NCI-H345 treated with DMSO at 0.1 percent for 48 hours (cell line): ENCODE data around the gene TCF19.
"Not testable (repeated sequence)": the region's sequence is repeated elsewhere in the genome, so short reads cannot be mapped to it uniquely, and the experiment has no call there.

Source experiments
- DNase-seq: peaks from one replicate; lab custom pipeline; 2025; ENCODE audit not compliant: unreplicated experiment; lab: John Stamatoyannopoulos, UW

TCF19 gene

DNA sequence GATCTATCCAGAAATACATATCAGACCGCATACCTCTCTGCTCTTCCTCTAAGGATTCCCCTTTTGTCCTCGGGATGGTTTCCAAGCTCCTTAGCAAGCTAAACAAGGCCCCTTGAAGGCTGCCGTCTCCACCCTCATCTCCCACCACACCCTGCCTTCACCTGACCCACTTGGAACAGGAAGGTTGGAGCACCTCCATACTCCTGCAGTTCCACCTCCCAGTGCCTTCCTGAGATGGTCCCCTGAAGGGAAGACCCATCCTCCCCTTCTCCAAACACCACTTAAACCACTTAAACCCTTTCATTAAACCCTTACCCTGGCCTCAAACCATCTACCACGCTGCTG lies 20.6 kb downstream of the TCF19 start:
- no peak for DNase-seq

DNA sequence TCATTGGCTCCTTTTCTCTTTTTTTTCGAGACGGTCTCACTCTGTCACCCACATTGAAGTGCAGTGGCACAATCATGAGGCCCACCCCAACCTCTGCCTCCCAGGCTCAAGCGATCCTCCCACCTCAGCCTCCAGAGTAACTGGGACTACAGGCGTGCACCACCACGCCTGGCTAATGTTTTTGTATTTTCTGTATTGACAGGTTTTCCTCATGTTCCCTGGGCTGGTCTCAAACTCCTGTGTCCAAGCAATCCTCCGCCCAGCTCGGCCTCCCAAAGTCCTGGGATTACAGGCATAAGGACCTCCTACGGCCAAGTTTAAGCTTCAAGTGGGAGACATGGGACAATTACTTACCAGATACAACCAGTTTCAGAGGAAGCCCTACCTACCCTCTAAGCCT lies 21.5 kb downstream of the TCF19 start:
- DNase-seq: no peak

DNA sequence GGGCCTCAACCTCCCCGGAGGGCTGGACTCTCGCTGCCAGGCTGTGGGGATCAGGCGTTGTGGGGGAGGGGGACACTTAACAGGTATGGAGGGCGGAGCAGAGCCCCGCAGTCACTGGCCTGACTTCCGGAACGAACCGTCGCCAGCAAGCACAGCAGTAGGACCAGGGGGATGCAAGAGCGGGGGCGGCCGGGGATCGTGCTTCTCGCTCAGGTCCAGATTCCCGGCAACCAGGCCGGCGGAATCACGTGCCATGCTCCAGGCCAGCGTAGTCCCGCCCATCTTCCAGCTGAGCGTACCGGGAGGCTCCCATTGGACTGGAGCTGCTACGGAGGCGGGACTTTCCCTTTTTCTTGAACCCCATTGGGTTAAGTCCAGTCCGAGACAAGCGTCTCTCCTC lies 22.1 kb downstream of the TCF19 start:
- DNase-seq: no peak

DNA sequence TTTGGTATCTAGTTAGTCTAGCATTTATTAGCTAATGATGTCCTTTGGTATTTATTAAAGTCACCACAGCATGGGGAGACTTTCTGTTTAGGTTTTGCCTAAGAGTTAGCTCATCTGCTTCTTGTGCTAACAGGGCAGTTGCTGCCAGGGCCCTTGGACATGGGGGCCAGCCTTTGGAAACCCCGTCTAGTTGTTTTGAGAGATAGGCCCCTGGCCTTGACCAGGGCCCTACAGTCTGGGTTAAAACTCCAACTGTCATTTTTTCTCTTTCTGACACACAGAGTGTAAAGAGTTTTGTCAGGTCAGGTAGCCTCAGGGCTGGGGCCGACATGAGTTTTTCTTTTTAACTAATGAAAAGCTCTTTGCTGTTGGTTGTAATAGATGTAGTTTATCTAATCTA lies 24.9 kb downstream of the TCF19 start:
- not testable (repeated sequence) for DNase-seq

DNA sequence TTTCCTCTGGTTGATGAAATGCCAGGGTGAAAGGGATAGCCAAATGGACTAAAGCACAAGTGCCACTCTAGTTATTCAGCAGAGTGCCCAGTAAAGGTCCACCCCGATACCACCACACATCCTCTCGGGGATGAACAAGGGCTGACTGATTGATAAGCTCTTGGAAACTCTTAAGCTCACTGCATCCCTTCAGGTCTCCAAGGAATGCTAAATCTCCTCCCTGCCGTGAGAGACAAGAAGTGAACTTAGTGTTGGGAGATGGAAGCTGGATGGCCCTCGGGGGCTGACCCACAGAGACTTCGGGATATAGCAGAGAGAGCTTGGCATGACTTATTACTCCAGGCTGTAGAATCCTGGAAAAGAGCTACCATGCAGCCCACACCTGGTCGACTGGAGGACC lies 25.5 kb downstream of the TCF19 start:
- not testable (repeated sequence) for DNase-seq

DNA sequence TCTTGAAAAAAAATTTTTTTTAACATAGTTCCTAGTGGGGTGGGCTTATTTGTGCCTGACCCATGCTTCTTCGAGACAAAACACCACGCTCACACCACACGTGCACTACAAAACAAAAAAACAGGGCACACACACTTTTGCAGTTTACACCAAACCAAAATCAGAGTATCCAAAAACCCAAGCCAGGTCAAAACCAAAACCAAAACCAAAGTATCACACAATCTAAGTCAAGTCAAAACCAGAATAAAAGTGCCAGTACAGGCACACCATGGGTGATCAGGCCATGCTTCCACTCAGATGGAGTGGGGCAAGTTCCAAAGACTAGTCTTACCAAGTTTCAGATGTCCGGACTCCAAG lies 27.3 kb downstream of the TCF19 start:
- not testable (repeated sequence) for DNase-seq

DNA sequence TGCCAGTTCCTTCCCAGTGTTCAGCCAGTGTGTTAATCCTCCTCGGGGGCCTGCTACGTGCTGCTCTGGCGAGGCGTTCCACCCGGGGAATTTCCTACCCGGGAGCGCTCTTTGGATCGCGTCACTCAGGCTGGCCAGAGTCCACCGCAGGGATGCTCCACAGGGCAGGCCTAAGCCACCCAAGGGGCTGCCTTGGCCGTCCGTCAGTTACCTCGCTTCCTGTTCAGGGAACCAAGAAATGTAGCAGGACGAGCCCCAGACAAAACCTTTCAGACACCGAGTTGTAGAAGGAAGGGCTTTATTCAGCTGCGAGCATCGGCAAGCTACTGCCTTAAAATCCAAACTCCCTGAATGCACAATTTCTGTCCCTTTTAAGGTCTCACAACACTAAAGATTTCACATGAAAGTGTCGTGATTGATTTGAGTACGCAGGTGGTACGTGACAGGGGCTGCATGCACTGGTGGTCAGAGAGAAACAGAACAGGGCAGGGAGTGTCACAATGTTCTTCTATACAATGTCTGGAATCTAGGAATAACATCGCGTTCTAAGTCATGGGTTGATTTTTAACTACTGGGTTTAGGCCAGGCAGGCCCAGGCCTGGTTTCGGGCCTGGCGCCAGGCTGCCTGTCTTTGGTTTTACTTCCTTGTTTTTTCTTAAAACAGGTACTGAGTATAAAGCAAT lies 27.8 kb downstream of the TCF19 start:
- DNase-seq: no peak

DNA sequence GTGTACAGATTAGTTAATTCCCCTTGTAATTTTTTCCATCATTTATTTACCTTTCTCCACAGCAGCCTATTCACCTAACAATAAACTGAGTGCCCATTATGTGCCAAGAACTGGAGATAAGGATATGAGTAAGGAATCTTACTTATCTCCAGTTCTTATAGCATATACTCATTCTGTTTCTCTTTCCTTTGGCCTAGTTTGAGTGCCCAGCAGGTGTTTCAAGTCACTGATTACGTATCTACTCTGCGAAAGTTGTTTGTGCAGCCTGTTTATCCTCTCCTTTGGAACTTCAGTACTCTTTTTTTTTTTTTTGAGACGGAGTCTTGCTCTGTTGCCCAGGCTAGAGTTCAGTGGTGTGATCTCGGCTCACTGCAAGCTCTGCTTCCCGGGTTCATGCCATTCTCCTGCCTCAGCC lies 29.4 kb downstream of the TCF19 start:
- no peak for DNase-seq

DNA sequence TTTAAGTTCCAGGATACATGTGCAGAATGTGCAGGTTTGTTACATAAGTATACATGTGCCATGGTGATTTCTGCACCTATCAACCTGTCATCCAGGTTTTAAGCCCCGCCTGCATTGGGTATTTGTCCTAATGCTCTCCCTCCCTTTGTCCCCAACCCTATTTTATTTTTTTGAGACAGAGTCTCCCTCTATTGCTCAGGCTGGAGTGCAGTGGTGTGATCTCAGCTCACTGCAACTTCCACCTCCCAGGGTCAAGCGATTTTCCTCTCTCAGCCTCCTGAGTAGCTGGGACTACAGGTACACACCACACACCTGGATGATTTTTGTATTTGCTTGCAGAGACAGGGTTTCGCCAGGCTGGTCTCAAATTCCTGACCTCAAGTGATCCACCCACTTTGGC lies 30.8 kb downstream of the TCF19 start:
- DNase-seq: not testable (repeated sequence)

DNA sequence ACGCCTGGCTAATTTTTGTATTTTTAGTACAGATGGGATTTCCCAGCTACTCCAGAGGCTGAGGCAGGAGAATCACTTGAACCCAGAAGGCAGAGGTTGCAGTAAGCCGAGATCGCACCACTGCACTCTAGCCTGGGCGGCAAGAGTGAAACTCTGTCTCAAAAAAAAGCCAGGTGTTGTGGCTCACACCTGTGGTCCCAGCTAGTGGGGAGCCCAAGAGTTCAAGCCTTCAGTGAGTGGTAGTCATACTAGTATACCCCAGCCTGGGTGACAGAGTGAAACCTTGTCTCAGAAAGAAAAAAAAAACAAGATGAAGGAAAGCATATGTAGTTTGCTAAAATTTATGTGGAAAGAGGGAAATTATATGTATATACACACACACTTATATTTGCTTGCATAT lies 32.1 kb downstream of the TCF19 start:
- no peak for DNase-seq

DNA sequence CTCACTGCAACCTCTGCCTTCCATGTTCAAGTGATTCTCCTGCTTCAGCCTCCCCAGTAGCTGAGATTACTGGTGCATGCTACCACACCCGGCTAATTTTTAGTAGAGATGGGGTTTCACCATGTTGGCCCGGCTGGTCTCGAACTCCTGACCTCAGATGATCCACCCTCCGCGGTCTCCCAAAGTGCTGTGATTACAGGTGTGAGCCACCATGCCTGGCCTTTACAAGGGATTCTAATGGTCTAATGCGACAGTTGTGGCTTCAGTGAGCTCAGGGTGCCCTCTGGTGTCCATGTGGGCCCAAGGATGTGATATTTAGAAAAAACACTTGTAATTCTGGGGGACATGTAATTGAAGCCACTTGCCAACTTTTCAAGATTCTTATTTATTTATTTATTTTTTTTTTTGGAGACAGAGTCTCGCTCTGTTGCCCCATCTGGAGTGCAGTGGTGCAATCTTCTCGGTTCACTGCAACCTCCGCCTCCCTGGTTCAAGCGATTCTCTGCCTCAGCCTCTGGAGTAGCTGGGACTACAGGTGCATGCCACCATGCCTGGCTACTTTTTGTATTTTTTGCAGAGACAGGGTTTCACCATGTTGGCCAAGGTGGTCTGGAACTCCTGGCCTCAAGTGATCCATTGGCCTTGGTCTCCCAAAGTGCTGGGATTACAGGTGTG lies 34.2 kb downstream of the TCF19 start:
- peak; percentile 23 for DNase-seq

DNA sequence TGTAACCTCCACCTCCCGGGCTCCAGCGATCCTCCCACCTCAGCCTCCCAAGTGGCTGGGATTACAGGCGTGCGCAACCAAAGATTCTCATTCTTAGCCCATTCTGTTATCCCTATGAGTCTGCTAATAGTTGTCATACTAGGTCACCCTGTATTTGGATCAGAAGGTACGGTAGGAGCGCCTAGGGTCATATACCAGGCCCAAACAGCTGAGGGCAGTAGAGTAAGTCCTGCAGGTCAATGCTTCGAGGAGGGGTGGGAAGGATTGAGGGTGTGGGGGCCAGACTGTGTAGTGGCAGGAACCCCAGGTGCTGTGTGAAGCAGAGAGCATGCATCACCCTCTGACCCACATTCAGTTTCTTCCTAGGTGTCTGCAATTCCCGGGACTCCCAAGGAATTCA lies 34.8 kb downstream of the TCF19 start:
- no peak for DNase-seq

DNA sequence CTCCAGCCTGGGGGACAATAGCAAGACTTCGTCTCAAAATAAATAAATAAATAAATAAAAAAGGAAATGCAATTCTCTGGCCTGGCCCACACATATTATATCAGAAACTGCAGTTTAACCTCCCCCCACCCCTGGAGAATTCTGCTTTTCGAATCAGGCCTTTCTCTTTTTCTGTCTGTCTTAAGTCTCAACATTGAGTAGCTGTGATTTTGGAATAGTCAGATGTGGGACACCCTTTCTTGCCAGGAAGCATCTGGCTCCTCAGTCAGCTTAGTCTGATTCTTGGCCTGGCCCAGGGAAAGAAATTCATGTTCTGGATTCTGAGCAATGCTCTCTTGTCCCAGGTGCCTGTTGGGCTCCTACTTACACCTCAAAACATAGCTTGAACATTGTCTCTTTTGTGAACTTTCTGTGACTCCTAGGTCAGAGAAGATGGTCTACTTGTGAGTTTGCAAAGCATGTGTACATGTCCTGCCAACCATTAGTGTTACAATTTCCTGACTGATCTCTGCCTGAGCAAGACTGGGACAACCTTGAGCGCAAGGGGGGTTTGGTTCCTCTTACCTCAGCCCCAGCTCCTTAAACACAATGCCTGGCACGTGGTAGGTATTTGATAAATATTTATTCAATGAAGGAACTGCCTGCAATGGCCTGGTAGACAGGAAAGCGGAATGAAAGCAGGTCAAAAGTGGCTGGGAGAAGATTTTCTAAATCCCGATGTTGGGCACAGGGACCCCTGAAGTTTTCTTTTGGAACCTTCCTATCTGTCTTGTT lies 35.9 kb downstream of the TCF19 start:
- DNase-seq: no peak

DNA sequence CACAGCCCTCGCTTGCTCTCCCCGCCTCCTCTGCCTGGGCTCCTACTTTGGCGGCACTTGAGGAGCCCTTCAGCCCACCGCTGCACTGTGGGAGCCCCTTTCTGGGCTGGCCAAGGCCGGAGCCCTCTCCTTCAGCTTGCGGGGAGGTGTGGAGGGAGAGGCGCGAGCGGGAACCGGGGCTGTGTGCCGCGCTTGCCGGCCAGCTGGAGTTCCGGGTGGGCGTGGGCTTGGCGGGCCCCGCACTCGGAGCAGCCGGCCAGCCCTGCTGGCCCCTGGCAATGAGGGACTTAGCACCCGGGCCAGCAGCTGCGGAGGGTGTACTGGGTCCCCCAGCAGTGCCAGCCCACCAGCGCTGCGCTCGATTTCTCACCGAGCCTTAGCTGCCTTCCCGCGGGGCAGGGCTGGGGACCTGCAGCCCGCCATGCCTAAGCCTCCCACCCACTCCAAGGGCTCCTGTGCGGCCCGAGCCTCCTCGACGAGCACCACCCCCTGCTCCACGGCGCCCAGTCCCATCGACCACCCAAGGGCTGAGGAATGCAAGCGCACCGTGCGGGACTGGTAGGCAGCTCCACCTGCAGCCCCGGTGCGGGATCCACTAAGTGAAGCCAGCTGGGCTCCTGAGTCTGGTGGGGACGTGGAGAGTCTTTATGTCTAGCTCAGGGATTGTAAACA lies 37.1 kb downstream of the TCF19 start:
- DNase-seq: not testable (repeated sequence)

DNA sequence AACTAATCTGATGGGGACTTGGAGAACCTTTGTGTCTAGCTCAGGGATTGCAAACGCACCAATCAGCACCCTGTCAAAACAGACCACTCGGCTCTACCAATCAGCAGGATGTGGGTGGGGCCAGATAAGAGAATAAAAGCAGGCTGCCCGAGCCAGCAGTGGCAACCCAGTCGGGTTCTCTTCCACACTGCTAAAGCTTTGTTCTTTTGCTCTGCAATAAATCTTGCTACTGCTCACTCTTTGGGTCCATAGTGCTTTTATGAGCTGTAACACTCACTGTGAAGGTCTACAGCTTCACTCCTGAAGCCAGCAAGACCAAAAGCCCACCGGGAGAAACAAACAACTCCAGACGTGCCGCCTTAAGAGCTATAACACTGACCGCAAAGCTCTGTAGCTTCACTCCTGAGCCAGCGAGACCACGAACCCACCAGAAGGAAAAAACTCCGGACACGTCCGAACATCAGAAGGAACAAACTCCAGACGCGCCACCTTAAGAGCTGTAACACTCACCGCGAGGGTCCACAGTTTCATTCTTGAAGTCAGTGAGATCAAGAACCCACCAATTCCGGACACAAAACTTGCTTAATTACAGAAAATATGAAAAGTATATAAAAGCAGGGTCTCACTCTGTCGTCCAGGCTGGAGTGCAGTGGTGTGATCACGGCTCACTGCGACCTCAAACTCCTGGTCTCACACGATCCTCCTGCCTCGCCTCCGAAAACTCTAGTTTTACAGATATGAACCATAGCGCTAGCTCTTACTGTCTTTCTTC lies 38.0 kb downstream of the TCF19 start:
- not testable (repeated sequence) for DNase-seq

DNA sequence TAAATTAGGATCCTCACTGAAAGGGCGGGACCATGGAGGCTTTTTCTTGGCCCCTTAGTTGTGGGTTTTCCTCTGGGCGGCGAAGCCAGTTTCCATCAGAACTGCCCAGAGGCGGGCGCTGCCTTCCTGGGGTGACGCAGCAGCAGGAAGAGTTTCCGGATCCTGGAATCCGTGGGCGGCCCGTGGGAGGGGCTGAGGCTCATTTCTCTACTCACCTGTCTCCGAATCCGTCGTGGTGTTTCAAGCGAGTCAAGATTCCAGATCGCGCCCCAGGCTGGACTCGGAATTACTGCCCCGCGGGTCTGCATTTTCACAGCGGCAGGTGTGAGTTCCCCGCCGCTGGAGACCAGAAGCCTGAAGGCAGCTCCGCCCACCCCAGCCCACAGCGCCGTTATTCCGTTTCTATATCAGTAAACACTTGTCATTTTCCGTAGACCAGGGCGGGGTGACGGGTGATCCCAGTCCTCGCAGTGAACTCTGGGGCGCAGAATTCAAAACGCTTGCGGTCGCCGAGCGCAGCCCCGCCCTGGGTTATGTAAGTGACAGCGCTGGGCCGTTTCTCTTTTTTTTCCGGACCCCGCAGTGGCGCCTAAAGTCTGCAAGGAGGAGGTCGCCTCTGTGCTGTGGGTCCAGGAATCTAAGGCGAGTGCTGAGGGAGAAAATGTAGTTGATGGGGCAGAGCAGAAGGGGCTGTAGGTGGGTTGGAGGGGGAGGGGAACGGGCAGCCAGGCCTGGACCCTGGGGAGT lies 39.3 kb downstream of the TCF19 start:
- peak; percentile 68 for DNase-seq

DNA sequence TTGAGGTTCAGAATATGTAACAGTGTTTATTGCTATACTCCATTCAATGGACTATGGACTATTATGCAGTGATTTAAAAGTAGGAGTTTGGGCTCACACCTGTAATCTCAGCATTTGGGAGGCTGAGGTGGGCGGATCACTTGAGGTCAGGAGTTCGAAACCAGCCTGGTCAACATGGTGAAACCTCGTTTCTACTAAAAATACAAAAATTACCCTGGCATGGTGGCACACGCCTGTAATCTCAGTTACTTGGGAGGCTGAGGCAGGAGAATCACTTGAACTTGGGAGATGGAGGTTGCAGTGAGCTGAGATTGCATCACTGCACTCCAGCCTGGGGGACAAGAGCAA lies 40.7 kb downstream of the TCF19 start:
- not testable (repeated sequence) for DNase-seq

DNA sequence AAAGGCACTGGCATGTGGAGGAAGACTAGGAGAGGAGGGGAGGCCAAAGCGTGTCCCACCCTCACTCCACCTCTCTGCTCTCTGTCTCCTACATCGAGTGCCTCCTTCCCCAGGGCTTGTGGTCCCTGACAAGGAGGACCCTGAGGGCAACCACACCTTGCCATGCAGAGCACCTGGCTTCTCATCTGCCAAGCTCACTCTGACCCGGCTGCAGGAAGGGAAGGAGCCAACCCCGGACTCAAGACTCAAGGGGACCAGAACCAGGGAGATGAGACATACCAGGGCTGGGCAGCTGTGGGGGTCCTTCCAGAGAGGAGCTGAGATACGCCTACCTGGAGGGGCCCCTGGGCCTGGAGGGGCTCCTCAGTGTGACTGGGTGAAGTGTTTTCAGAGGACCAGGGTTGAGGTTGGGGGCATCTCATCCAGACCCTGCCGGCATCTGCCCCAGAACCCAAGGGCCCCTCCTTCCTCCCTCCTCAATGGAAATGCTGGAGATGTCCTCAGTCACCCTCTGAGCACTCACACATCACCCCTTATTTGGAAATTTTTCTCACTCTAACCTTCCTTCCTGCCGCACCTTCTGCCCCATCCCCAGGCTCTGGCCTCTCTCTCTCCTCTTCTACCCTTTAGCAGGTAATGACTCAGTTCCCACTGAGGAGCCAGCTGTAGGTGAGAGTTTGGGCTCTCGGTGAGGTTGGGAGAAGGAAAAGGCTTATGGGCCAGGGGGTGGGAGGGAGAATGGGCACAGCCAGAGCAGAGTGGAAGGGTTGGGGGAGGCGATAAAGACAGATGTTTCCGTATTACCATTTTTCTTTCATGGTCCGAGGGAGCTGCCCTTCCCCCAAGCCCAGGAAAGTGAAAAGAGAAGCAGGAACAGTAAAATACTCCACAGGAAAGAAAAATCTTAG lies 44.1 kb downstream of the TCF19 start:
- no peak for DNase-seq

DNA sequence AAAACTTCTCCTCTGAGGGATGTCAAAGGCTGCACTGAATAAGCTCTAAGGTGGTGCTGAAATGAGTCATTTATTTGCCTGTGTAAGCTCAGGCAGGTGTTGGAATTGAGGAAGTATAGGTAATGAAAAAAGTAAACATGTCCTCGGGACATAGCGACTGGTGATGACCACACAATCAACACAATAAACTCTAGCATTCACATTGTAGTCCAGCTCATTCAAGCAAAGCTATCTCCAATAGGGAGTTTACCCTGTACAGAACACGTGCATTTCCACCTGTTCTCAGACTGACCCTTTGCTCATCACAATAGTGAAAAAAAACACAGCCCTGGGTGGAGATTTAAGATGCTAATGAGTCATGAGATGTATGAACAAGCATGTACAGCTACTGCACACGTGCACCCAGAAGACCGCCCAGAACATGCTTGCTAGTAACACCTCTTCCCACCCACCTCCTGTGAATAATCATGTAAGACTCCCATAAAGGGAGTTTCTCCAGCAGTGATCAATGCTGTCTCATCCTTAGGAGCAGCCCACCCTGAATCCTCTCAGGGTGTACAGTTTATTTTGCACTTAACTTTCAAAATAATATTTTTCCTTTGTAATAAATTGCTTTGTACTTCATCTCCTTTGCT lies 45.1 kb downstream of the TCF19 start:
- DNase-seq: peak; percentile 63
